OCI-M1 (cell line): ENCODE data around the gene STN1.

Source experiments
- DNase-seq: peaks from one replicate; lab custom pipeline; 2025; lab: John Stamatoyannopoulos, UW

The STN1 gene, protein sequence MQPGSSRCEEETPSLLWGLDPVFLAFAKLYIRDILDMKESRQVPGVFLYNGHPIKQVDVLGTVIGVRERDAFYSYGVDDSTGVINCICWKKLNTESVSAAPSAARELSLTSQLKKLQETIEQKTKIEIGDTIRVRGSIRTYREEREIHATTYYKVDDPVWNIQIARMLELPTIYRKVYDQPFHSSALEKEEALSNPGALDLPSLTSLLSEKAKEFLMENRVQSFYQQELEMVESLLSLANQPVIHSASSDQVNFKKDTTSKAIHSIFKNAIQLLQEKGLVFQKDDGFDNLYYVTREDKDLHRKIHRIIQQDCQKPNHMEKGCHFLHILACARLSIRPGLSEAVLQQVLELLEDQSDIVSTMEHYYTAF

DNA sequence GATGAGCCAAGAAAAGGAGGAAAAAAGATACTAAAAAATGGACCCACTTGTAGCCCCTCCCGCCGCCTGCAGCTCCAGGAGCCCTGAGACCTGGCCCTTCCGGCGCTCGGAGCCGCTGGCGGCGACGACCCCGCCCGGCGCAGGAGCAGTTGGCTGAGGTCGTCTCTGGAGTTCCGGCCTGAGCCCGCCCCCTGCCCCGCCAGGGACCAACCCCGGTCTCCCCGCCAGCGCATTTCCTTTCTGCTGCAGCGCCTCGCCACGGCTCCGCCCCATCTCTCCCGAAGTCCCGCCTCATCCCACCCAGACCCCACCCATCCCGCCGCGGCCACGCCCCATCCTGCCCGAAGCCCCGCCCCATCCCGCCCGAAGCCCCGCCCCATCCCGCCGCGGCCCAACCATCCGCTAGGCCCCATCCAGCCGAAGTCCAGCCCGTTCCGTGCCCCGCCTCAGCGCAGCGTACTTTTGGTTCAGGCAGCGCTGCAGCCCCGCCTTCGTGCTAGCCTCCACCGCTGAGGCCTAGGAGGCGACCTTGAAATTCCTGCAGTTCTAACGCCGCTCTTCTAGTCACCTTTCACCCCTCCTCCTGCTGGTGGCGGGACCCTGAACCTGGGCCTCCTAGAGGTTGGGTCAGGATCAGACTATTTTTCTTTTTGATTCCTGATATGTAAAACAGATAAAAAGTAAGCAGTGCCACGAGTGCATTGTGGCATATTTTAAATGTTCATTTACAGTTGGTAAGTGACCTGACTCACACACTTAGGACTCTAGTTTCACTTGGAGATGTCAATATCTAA is at the start of gene STN1:
Gene STN1 (minus strand): TSS at position 132 of the 794 bp plus-strand sequence. CDS start 590 bp downstream, outside the sequence.
- peak; percentile 99 for DNase-seq

DNA sequence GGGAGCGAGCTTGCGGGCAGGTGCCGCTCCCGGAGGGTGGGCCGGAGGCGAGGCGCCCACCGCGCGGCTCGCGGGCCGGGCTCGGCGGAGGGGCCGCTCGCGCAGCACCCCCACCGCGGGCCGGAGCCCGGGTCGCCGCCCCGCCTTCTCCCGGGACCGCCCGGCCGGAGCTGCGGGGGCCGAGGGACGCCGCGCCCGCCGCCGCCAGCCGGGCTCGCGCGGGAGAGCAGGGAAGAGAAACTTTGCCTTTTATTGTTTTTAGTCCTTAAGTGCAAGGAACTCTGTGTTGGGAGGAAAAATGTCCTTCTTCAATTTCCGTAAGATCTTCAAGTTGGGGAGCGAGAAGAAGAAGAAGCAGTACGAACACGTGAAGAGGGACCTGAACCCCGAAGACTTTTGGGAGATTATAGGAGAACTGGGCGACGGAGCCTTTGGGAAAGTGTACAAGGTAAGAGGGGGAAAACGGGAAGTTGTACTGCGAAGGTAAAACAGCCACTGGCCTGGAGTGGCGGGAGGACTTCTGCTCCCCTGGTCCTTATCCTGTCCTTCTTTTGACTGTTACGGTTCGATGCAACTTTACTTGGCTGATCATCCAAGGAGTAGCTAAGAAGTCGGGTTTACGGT is 49.6 kb upstream of the STN1 start:
- DNase-seq, result peak; percentile 71

GRCh38 chr10:103966671-103967447 is 48.9 kb upstream of the STN1 start, which contains the start of gene SLK:
TSS of gene SLK (plus strand) at chr10:103967140. CDS start at chr10:103967746, 606 bp downstream.
- peak; percentile 88 for DNase-seq

DNA sequence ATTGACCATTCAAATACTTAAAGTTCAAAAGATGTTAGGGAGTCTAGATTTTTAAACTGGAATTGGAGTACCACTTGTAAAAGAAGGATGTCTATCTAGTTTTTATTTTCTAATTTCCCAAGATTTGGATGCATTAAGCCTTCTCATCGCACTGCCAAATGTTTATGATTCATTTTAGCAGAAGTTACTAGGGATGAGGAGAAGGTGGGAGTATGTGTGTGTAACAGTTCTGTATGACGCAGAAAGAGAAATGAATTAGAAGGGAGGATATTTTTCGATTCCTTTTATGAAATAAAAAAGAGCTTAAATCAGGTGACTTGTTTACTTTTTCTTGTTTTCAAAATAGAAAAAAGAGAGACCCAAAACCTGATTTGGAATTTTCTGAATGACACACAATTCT is 42.1 kb upstream of the STN1 start:
- no peak for DNase-seq

DNA sequence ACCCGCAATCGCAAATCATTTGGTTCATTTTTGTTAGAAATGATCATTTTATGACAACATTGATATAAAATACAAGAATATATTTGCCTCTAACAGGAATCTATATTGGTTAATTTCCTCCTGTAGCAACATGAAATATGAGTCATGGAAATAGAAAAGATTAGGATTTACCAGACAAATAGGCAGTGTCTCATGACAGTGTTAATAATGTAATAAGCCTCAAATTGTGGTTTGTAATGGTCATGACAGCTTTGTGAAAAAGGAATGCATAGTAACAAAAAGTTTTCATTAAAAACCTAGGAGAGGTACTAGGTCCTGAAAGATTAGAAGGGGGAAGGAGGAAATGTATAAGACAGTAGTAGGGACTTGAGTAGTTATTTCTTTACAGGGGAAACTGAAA is 41.0 kb upstream of the STN1 start:
- DNase-seq, result no peak

GRCh38 chr10:103954543-103954942 is 36.6 kb upstream of the STN1 start:
- DNase-seq, result no peak

DNA sequence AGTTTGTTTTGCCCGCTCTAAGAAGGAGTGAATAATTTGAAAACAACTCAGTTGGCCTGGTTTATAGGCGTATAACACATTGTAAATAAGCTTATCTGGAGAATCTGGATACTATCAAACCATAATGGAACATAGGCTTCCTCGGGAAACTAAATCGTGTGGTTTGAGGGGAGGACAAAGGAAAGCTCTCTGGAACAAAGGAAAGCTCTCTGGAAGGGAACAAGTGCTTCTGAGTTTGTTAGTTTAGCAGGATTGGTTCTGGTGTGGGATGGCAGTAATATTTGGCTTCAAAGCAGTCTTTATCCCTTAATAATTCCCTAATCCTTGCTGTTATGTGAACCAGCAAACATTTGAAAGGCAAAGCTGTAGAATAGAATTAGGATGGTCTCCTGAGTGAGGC is 34.0 kb upstream of the STN1 start:
- DNase-seq, result no peak

- DNase-seq, result no peak
Observed at GRCh38 chr10:103951183-103951582, 33.2 kb upstream of the STN1 start.

DNA sequence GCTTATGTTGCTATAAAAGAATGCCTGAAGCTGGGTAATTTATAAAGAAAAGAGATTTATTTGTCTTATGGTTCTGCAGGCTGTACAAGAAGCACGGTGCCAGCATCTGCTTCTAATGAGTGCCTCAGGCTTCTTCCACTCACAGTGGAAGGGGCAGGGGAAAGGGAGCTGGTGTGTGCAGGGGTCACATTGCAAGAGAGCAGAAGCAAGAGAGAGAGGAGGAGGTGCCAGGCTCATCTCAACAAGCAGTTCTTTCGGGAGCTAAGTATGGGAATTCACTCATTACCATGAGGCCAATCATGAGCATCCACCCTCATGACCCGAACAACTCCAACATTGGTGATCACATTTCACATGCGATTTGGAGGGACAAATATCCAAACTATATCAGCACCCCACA is 31.7 kb upstream of the STN1 start:
- DNase-seq, result no peak

- DNase-seq, result peak; percentile 13
Observed at GRCh38 chr10:103947799-103948516, 30.0 kb upstream of the STN1 start.

DNA sequence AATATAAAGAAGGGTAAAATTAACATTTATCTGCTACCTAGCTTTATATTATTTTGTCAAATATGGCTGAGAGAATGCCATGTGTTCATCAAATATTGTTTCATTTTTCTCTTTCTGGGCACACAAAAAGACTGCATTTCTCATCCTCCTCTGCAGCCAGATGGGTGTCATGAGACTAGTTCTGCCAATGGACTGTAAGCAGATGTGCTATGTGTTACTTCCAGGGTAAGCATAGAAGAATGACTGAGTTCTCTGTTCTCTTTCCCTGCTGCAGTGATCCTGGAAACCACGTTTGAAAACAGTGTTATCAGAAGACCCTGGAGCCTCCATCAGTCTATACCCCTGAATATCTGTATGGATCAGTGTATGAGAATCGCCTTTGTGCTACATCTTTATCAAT is 24.9 kb upstream of the STN1 start:
- no peak for DNase-seq

GRCh38 chr10:103941801-103942200 is 23.8 kb upstream of the STN1 start:
- DNase-seq, result no peak

- no peak for DNase-seq
Observed at GRCh38 chr10:103939522-103939921, 21.5 kb upstream of the STN1 start.

DNA sequence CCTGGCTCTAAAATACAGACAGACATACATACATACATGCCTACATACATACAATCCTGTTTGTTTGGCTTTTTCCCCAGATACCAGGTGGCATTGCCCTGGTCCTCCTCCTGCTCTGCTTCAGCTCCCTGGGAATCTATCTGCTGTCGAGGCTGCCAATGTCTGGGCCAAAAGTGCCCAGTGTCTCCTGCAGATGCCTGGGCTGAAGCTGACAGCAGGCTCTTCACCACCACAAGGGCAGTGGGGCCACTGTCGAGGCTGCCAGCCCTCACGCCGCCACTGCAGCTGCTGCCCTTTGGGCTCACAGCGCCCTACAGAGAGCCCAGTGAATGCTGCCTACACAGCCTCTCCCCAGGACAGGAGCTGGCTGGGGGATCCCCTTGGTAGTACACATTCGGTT is 18.0 kb upstream of the STN1 start:
- DNase-seq, result no peak

GRCh38 chr10:103934308-103934707 is 16.3 kb upstream of the STN1 start:
- no peak for DNase-seq

DNA sequence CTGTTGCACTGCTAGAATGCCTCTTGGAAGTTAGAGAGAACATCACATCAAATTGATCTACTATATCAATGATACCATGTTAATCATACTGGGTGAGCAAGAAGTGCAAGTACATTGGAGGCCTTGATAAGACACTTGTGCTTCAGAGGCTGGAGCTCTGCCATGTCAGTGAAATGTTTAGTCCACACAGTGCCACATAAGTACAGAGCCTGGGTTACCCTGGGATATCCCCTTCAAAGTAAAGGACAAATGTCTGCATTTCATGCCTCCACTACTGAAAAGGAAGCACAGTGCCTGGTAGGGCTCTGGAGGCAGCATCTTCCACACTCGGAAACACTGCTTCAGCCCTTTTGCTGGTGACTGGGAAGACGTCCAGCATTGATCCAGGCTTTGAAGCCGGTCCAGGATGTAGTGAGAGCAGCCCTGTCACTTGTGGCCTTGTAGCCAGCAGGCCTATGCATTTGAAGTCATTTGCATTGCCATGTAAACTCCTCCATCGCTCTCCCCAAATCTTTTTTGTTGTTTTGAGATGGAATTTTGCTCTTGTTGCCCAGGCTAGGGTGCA is 15.7 kb upstream of the STN1 start:
- no peak for DNase-seq

DNA sequence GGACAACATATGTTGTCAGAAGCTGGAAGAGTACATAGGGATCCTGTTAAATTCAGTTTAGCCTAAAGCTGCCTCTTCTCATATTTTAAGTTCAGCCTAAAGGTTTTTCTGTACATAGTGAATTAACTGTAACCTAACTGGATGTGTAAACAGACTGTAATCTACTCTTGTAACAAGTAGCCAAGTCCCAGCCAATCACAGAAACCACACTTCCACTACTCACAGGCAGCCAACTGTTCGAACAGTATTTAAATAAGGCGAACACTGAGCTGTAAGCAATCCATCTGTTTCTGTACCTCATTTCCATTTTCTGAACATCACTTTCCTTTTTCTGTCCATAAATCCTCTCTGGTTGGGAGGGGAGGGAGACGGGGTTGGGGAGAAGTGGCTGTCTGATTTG is 15.0 kb upstream of the STN1 start:
- no peak for DNase-seq

DNA sequence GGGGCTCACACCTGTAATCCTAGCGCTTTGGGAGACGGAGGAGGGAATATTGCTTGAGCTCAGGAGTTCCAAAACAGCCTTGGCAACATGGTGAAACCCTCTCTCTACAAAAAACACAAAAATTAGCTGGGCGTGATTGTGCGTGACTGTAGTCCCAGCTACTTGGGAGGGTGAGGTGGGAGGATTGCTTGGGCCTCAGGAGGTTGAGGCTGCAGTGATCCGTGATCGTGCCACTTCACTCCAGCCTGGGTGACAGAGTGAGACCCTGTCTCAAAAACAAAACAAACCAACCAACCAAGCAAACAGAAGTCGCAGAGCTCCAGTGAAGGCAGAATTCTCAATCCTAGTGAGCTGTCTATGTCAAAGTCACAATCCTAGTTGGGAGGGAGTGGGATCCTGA is 14.3 kb upstream of the STN1 start:
- DNase-seq, result no peak

- no peak for DNase-seq
Observed at GRCh38 chr10:103931603-103932002, 13.6 kb upstream of the STN1 start.

GRCh38 chr10:103930881-103931280 is 12.9 kb upstream of the STN1 start:
- DNase-seq, result no peak

DNA sequence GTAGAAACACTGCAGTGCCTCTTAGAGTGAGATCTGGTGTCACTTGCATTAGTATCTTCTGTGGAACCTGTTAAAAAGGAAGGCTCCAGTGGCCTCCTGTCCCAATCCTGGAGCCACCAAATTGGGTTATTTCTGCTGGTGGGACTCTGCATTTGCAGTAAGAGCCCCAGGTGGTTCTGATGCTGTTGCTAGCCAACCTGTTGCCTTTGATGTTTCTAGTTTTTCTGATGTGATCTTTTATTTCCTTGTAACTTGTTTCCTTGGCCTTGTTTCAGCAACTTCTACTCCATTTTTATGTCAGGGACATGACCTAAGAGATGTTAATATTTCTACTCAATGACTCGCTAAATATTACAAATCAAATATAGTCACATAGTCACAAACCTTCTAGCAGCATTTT is 12.5 kb upstream of the STN1 start:
- no peak for DNase-seq
